BE2C (cell line): ENCODE measurements around the gene UBE2G2.

Experiments used
- DNase-seq: peaks from one replicate; pipeline ENCODE4 v3.0.0-alpha.2; 2020
- H3K27me3 ChIP-seq: fragments of 250-450 bp; sonication (Bioruptor Pico); 2 replicates; pipeline ENCODE4 v1.5.1; 2020; ENCODE audit warnings: mild to moderate bottlenecking
- H3K36me3 ChIP-seq: fragments of 250-450 bp; sonication (Bioruptor Pico); 2 replicates; pipeline ENCODE4 v1.5.1; 2020; ENCODE audit warnings: mild to moderate bottlenecking
- H3K4me1 ChIP-seq: fragments of 250-450 bp; sonication (Bioruptor Pico); 2 replicates; pipeline ENCODE4 v1.5.1; 2020
- H3K4me3 ChIP-seq: 2 replicates; pipeline ENCODE4 v1.5.1; 2011; ENCODE audit warnings: low read depth, low read length
- H3K9me3 ChIP-seq: fragments of 250-450 bp; sonication (Bioruptor Pico); 2 replicates; pipeline ENCODE4 v1.5.1; 2020
- CTCF ChIP-seq: IDR thresholded peaks from 2 replicates; pipeline ENCODE4 v1.5.1; 2012; ENCODE audit warnings: mild to moderate bottlenecking, low read depth, low read length

Gene UBE2G2

GRCh38 chr21:44814498-44815023 lies 12.9 kb upstream of the UBE2G2 start:
- Histone ChIP-seq H3K27me3 (no peaks in the 10 kb centered on the region), H3K9me3 (peaks cover 3% of the 10 kb centered on the region; the same call in 1 of the 2 replicates), H3K4me1 (no peaks in the 10 kb centered on the region), H3K4me3 (no peak overlapping the region), H3K36me3 (peaks cover 12% of the 10 kb centered on the region)
- TF ChIP-seq CTCF: no peak
- DNase-seq: no peak

DNA sequence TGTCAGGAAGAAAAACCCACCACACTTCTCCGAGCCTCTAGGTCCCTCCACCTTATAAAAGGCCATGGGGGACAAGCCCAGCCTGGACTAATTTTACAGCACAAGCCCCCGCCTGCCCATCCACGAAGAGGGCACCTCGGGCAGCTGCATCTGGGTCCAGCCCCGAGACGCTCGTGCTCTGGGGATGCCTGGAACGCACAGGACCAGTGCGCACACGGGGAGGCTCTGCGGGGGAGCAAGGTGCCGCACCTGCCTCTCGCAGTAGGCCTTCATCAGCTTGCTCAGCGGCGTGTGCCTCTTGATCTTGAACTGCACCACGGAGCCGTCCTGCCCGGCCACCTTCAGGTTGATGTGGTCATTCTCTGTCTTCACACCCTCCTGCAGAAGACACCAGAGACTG lies 12.1 kb upstream of the UBE2G2 start:
- no peaks in the 10 kb centered on the region for H3K27me3 ChIP-seq
- peaks cover under 1% of the 10 kb centered on the region; the same call in 1 of the 2 replicates for H3K9me3 ChIP-seq
- no peak for DNase-seq
- H3K4me1 ChIP-seq: no peaks in the 10 kb centered on the region
- H3K36me3 ChIP-seq: peaks cover 20% of the 10 kb centered on the region
- no peak overlapping the region for H3K4me3 ChIP-seq
- no peak for TF ChIP-seq CTCF

DNA sequence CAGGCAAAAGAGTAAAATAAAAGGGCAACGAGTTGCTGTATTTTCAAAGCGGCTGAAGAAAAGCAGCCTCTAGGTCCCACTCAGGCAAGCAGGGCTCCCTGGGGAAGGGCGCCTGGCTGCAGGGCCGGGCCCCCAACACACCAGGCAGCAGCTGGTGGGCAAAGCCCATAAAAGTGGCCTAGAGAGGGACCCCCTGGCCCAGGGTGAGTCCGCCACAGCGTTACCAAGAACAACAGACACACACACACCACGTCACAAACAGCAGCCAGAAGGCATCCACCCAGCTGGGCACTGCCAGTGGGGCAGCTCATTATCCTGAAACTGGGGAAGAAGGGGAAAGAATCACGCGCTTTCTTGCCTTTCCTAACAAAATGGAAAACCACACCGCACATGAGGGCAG lies 11.5 kb upstream of the UBE2G2 start:
- no peak for TF ChIP-seq CTCF
- Histone ChIP-seq H3K36me3 (peaks cover 22% of the 10 kb centered on the region), H3K4me1 (no peaks in the 10 kb centered on the region), H3K9me3 (no peaks in the 10 kb centered on the region), H3K27me3 (no peaks in the 10 kb centered on the region), H3K4me3 (no peak overlapping the region)
- DNase-seq: no peak

DNA sequence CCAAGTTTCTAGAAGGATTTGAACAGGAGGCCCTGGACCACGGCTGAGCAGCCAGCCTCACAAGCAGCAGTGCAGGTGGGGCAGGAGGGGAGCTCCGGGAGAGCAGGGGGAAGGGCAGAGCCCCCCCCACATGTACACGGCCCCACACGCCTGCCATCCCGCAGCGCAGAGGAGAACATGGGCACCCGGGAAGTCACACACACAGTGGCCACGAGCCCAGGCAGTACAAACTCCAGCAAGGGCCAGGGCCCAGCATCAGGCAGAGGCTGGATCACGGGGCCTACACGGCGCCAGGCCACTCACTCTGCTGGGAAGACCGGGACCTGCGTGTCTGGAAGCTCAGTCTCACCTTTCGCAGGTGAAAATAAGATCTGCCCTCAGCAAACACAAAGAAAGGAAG lies 11.0 kb upstream of the UBE2G2 start:
- Histone ChIP-seq H3K36me3 (peaks cover 22% of the 10 kb centered on the region), H3K27me3 (no peaks in the 10 kb centered on the region), H3K9me3 (no peaks in the 10 kb centered on the region), H3K4me1 (no peaks in the 10 kb centered on the region), H3K4me3 (no peak overlapping the region)
- TF ChIP-seq CTCF: no peak
- DNase-seq: no peak

GRCh38 chr21:44810779-44811178 lies 9.2 kb upstream of the UBE2G2 start:
- H3K36me3 ChIP-seq: peaks cover 33% of the 10 kb centered on the region
- TF ChIP-seq CTCF: no peak
- no peaks in the 10 kb centered on the region for H3K9me3 ChIP-seq
- DNase-seq: no peak
- H3K4me3 ChIP-seq: no peak overlapping the region
- H3K27me3 ChIP-seq: no peaks in the 10 kb centered on the region
- peaks cover under 1% of the 10 kb centered on the region; the same call in 1 of the 2 replicates for H3K4me1 ChIP-seq

DNA sequence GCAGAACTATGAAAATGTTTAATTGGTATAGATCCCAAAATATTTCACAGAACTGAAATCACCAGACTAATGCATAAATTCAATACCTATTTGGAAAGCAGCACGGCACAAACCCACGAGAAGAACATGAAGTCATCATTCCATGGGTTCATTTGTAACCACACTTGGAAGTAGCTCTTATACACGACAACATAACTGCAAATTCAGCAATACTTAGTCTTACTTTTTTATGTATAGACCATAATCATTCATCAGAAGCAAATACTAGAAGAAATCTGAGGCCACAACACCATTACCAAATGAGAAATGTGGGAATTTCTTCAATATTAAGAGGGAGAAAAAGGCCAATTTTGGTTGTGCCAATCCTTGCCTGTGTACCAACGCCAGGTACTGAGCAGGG lies 4.2 kb upstream of the UBE2G2 start:
- peaks cover 29% of the 10 kb centered on the region for H3K4me1 ChIP-seq
- no peaks in the 10 kb centered on the region for H3K27me3 ChIP-seq
- H3K9me3 ChIP-seq: no peaks in the 10 kb centered on the region
- peaks cover 56% of the 10 kb centered on the region for H3K36me3 ChIP-seq
- no peak for TF ChIP-seq CTCF
- no peak for DNase-seq
- no peak overlapping the region for H3K4me3 ChIP-seq
